ENCODE measurements around the gene AKAP6.

DNA sequence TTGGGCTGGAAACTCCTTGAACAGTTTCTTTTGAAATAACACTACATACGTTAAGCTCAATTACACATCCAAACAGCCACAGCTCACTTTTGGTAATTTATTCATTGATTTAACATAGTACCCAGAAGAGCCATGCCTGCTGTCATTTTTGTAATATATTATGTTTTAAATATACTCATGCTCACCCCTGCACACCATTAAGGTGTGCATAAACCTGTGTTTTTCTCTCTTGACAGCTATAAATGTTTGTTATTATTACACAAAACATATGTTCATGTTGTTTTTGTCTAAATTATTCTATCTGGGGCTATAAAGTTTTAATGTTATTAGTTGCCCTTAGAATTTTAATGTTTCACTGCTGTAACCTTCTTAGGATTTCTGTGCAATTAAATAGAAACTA lies 296.1 kb downstream of the AKAP6 start:
- TF ChIP-seq JUN (IDR thresholded peaks at IDR 0.05; ENCODE audit: low read depth, low read length) (no peak), ASH2L (IDR thresholded peaks at IDR 0.05; ENCODE audit: low read length) (no peak), BCL11A (IDR thresholded peaks at IDR 0.05; ENCODE audit: low read depth in 2 of 2, low read length in 2 of 2) (no peak), POLR2AphosphoS5 (IDR thresholded peaks at IDR 0.05; ENCODE audit: low read depth, low read length) (no peak), EZH2 (IDR thresholded peaks at IDR 0.05; ENCODE audit: low read depth, low read length, severe bottlenecking) (no peak), CREB1 (IDR thresholded peaks at IDR 0.05) (no peak)
- TF ChIP-seq, protein P1, sequence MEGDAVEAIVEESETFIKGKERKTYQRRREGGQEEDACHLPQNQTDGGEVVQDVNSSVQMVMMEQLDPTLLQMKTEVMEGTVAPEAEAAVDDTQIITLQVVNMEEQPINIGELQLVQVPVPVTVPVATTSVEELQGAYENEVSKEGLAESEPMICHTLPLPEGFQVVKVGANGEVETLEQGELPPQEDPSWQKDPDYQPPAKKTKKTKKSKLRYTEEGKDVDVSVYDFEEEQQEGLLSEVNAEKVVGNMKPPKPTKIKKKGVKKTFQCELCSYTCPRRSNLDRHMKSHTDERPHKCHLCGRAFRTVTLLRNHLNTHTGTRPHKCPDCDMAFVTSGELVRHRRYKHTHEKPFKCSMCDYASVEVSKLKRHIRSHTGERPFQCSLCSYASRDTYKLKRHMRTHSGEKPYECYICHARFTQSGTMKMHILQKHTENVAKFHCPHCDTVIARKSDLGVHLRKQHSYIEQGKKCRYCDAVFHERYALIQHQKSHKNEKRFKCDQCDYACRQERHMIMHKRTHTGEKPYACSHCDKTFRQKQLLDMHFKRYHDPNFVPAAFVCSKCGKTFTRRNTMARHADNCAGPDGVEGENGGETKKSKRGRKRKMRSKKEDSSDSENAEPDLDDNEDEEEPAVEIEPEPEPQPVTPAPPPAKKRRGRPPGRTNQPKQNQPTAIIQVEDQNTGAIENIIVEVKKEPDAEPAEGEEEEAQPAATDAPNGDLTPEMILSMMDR (IDR thresholded peaks at IDR 0.05; ENCODE audit: control extremely low read depth in 1 of 3, insufficient read depth in 1 of 3, low read depth in 1 of 3, low read length in 3 of 3) = no peak
